Stimulated activated memory B cell treated with anti-CD40 and anti-IgM and Interleukin-4, amounts not matched to agents 10 μg/mL and 1 μg/mL and 100 μg/mL, for 72 hours (primary cell): ENCODE results near the gene OR13C9.
"Not testable (repeated sequence)": the region's sequence is repeated elsewhere in the genome, so short reads cannot be mapped to it uniquely, and the experiment has no call there.

Experiments used
- ATAC-seq: fragments of 150-1000 bp; cut with Tn5 transposase; 2 replicates; pipeline ENCODE4 v1.10.0; 2021
- H3K27ac Mint-ChIP-seq: one replicate; pipeline ENCODE4 v1.8.0; 2022; ENCODE audit warnings: mild to moderate bottlenecking, mixed read lengths
- H3K27me3 Mint-ChIP-seq: one replicate; pipeline ENCODE4 v1.8.0; 2022; ENCODE audit warnings: mixed read lengths
- H3K36me3 Mint-ChIP-seq: one replicate; pipeline ENCODE4 v1.8.0; 2022; ENCODE audit warnings: mixed read lengths
- H3K4me1 Mint-ChIP-seq: one replicate; pipeline ENCODE4 v1.8.0; 2022; ENCODE audit warnings: mixed read lengths
- H3K4me3 Mint-ChIP-seq: one replicate; pipeline ENCODE4 v1.8.0; 2022; ENCODE audit warnings: mild to moderate bottlenecking, moderate library complexity, mixed read lengths
- H3K9me3 Mint-ChIP-seq: one replicate; pipeline ENCODE4 v1.8.0; 2022; ENCODE audit warnings: mixed read lengths

The OR13C9 gene, protein sequence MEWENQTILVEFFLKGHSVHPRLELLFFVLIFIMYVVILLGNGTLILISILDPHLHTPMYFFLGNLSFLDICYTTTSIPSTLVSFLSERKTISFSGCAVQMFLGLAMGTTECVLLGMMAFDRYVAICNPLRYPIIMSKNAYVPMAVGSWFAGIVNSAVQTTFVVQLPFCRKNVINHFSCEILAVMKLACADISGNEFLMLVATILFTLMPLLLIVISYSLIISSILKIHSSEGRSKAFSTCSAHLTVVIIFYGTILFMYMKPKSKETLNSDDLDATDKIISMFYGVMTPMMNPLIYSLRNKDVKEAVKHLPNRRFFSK

DNA sequence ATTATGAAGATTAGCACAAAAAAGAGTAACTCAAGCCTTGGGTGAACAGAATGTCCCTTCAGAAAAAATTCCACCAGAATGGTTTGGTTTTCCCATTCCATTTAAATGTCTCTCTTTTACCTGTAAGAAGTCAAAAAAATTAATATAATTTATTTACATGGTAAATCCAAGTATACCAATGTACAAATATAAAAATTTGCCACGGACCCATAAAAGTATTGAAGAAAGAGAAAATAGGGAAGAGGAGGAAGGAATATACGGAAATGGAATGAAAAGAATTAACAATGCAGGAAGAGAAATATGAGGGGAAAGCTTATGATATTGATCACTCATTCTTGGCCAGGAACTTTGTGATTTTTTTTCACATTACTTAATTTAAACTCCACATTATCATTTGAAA, at the start of gene OR13C9:
Gene OR13C9, minus strand, starts transcription at position 101 of the 400 bp plus-strand sequence. Its CDS starts 0 bp downstream, at position 101.
- Mint-ChIP-seq H3K36me3 (no peaks in the 10 kb centered on the region), H3K4me1 (no peaks in the 10 kb centered on the region), H3K27me3 (peaks cover 3% of the 10 kb centered on the region), H3K27ac (no peak within 1 kb of the TSS), H3K4me3 (no peak within 1 kb of the TSS), H3K9me3 (peaks cover 2% of the 10 kb centered on the region)
- no peak for ATAC-seq

DNA sequence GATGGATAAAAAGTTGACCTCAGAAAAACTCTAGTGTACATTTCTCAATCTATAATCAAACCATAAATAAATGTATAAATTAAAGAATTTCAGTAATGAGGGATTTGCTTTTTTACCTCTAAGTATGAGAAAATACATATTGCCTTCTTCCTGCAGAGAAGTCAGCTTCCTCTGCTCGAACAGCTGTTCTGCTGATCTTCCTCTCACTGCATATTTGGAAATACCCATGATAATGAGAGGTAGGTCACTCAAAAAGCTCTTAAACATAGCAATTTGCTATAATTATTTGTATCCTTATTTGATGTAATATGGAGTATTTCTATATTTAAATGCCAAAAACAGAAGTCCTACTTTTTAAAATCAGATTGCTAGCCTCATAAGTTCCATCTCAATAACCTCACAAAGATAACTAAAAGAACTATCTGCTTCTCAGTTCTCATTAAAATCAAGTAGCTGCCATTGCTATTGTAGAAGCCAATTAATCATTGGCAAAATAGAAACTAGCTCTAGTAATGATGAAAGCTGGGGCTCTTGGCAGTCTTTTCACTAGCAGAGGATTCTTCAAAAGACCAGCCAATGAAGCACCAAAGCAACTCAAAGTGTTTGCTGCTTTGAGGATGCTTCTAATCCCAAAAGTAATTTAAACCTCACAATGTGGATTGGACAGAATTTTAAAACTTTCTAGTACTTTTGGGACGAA, 40.6 kb upstream of the OR13C9 start:
- ATAC-seq: no peak
- H3K9me3 Mint-ChIP-seq: no peaks in the 10 kb centered on the region
- H3K4me1 Mint-ChIP-seq: no peaks in the 10 kb centered on the region
- no peak overlapping the region for H3K4me3 Mint-ChIP-seq
- H3K36me3 Mint-ChIP-seq: no peaks in the 10 kb centered on the region
- H3K27me3 Mint-ChIP-seq: no peaks in the 10 kb centered on the region
- no peak overlapping the region for H3K27ac Mint-ChIP-seq

DNA sequence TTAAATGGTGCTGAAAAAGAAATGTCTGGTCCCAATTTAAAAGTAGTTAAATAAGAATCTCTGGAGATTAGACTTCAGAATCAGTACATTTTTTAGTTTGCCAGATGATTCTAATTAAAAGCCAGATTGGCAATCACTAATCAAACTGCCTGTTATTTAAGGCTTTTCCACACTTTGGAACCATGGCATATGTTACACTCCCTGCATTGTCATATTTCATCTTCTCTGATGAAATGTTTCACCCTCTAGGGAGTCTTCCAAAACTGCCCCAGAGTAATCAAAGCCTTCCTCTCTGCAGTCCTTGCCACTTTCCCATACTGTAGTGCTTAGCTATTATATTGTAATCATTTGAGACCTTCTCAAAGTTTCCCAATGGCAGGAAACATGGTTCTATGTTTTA, 17.5 kb upstream of the OR13C9 start:
- ATAC-seq: no peak
- Mint-ChIP-seq H3K4me1 (no peaks in the 10 kb centered on the region), H3K4me3 (no peak overlapping the region), H3K27me3 (no peaks in the 10 kb centered on the region), H3K9me3 (peaks cover 13% of the 10 kb centered on the region), H3K36me3 (peaks cover 6% of the 10 kb centered on the region), H3K27ac (no peak overlapping the region)

DNA sequence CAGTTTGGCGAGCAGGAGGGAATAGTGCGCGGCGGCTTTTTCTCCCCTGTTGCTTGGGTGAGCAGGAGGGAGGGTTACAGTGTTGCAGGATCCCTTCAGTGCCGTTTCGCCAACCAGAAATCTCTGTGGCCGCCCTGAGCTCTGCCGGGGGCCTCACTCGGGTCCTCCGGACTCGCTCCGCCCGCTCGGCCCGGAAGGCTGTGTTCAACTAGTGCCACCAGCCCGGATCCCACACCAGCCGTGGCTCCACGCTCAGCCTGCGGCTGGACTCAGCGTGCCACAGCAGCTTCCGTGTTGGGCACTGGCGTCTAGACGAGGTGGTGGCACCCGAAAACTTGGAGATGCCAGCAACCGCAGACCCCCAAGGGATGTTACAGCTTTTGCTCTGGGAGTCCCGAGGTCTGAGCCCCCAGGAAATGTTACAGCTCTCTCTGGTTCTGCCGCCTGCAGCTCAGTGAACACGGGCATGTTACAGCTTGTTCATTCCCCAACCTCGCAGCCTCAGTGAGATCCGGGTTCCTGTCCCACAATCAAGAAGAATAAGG, 16.0 kb upstream of the OR13C9 start:
- H3K27me3 Mint-ChIP-seq: no peaks in the 10 kb centered on the region
- H3K9me3 Mint-ChIP-seq: peaks cover 6% of the 10 kb centered on the region
- H3K36me3 Mint-ChIP-seq: peaks cover 6% of the 10 kb centered on the region
- H3K4me1 Mint-ChIP-seq: no peaks in the 10 kb centered on the region
- H3K4me3 Mint-ChIP-seq: no peak overlapping the region
- H3K27ac Mint-ChIP-seq: no peak overlapping the region
- ATAC-seq: no peak

DNA sequence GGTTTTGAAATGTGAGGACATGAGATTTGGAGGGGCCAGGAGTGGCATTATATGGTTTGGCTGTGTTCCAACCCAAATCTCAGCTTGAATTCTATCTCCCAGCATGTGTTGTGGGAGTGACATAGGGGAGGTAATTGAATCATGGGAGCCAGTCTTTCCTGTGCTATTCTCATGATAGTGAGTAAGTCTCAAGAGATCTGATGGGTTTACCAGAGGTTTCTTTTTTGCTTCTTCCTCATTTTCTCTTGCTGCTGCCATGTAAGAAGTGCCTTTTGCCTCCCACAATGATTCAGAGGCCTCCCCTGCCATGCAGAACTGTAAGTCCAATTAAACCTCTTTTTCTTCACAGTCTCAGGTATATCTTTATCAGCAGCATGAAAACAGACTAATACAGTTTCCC, 8.0 kb upstream of the OR13C9 start:
- H3K9me3 Mint-ChIP-seq: peaks cover 13% of the 10 kb centered on the region

DNA sequence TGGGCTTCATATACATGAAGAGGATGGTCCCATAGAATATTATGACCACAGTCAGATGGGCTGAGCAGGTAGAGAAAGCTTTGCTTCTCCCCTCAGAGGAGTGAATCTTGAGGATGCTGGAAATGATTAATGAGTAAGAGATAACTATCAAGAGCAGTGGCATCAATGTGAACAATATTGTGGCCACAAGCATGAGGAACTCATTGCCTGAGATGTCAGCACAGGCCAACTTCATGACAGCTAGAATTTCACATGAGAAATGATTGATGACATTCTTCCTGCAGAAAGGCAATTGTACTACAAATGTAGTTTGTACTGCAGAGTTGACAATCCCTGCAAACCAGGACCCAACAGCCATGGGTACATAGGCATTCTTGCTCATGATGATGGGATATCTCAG, 586 bp downstream of the OR13C9 start:
- ATAC-seq: no peak
- Mint-ChIP-seq H3K4me3 (no peak overlapping the region), H3K36me3 (no peaks in the 10 kb centered on the region), H3K27ac (no peak overlapping the region), H3K9me3 (peaks cover 2% of the 10 kb centered on the region), H3K4me1 (no peaks in the 10 kb centered on the region), H3K27me3 (peaks cover 9% of the 10 kb centered on the region)

More for the DNA sequence above, 8.0 kb upstream of the OR13C9 start:
- H3K27ac Mint-ChIP-seq, ATAC-seq, H3K27me3 Mint-ChIP-seq, H3K4me1 Mint-ChIP-seq, H3K4me3 Mint-ChIP-seq, H3K36me3 Mint-ChIP-seq: not testable (repeated sequence)

DNA sequence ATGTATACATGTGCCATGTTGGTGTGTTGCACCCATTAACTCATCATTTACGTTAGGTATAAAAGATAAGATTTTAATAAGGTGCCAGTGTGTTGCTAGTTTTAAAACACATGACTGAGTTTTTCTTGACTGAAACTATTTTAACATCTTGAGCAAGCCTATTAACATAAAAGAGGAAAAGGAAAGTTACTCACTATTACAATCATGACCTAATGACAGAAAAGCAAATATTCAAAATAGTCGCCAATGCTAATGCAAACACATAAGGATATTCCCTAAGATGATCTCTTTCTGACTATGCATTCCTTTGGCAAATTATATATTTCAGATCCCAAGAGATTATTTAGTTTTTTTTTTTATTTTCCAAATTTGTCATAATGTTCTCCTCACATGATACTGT, 6.8 kb downstream of the OR13C9 start:
- Mint-ChIP-seq H3K9me3 (peaks cover 2% of the 10 kb centered on the region), H3K27ac (no peak overlapping the region), H3K27me3 (peaks cover 9% of the 10 kb centered on the region), H3K4me1 (no peaks in the 10 kb centered on the region), H3K36me3 (no peaks in the 10 kb centered on the region), H3K4me3 (no peak overlapping the region)
- ATAC-seq: no peak

DNA sequence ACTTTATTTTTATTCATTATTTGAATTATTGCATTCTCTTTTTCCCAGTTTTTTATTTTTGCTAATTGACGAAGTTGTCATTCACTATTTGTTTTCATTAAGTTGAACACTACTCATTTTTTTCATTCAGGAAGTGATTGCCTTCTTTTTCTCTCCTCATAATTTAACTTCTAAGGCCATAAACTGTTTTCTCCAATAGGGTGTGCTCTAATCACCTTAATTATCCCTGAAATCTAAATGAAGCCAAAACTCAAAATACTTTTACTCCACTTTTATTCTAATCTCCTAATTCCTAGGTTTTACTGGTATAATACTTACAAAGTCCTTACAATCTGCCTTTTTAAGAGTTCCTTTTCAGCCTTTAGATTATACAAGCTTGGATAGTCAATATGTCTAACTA, 9.7 kb downstream of the OR13C9 start:
- Mint-ChIP-seq H3K36me3 (no peaks in the 10 kb centered on the region), H3K9me3 (no peaks in the 10 kb centered on the region), H3K4me1 (no peaks in the 10 kb centered on the region), H3K27ac (no peak overlapping the region), H3K4me3 (no peak overlapping the region), H3K27me3 (peaks cover 8% of the 10 kb centered on the region)
- no peak for ATAC-seq

DNA sequence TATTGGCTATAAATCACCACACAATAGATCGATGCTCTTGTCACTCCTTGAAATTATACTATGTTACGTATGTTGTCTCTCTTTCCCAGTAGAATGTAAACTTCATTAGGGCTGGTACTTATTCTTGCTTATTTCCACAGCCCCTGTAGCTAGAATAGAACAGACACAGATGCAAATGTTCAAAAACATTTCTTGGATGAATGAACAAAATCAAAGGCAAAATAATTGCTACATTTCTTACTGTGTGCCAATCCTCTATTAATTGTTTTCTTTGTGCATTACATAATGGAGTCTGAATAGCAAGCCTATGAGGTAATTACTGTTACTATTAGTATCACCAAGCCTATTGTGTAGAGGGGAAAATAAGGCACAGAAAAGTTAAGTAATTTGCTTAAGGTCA, 11.9 kb downstream of the OR13C9 start:
- Mint-ChIP-seq H3K27me3 (no peaks in the 10 kb centered on the region), H3K4me1 (no peaks in the 10 kb centered on the region), H3K4me3 (no peak overlapping the region), H3K36me3 (no peaks in the 10 kb centered on the region), H3K27ac (no peak overlapping the region), H3K9me3 (no peaks in the 10 kb centered on the region)
- ATAC-seq: no peak

DNA sequence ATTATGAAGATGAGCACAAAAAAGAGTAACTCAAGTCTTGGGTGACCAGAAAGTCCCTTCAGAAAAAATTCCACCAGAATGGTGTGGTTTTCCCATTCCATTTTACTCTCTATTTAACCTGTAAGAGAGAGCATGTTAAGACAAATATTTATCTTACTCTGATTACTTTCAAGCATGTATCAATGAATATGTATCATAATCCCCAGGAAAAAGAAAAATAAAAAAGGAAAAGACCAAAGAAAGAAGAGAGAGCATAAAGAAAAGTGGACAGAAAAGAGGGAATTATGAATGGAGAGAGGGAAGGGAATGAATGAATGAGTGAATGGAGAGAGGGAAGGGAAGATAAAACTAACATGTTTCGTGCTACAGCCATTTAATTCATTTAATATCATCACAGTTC, 12.5 kb downstream of the OR13C9 start, which contains the start of gene OR13C2:
Gene OR13C2, minus strand, starts transcription at position 101 of the 400 bp plus-strand sequence. Its CDS starts 0 bp downstream, at position 101.
- not testable (repeated sequence) for H3K36me3 Mint-ChIP-seq, ATAC-seq, H3K4me1 Mint-ChIP-seq, H3K9me3 Mint-ChIP-seq, H3K4me3 Mint-ChIP-seq, H3K27me3 Mint-ChIP-seq, H3K27ac Mint-ChIP-seq

DNA sequence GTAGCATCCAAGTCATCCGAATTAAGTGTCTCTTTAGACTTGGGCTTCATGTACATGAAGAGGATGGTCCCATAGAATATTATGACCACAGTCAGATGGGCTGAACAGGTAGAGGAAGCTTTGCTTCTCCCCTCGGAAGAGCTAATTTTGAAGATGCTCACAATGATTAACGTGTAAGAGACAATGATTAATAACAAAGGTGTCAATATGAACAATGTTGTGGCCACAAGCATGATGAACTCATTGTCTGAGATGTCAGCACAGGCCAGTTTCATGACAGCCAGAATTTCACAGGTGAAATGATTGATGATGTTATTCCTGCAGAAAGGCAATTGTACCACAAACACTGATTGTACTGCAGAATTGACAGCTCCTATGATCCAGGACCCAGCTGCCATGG, 13.2 kb downstream of the OR13C9 start:
- H3K27me3 Mint-ChIP-seq: no peaks in the 10 kb centered on the region
- no peaks in the 10 kb centered on the region for H3K9me3 Mint-ChIP-seq
- no peaks in the 10 kb centered on the region for H3K36me3 Mint-ChIP-seq
- no peaks in the 10 kb centered on the region for H3K4me1 Mint-ChIP-seq
- H3K27ac Mint-ChIP-seq: no peak overlapping the region
- no peak overlapping the region for H3K4me3 Mint-ChIP-seq
- ATAC-seq: no peak

DNA sequence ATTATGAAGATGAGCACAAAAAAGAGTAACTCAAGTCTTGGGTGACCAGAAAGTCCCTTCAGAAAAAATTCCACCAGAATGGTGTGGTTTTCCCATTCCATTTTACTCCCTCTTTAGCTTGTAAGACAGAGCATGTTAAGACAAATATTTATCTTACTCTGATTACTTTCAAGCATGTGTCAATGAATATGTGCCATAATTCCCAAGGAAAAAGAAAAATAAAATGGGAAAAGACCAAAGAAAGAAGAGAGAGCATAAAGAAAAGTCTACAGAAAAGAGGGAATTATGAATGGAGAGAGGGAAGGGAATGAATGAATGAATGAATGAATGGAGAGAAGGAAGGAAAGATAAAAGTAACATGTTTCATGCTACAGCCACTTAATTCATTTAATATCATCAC, 18.7 kb downstream of the OR13C9 start, which contains the start of gene OR13C5:
Gene OR13C5, minus strand, starts transcription at position 101 of the 400 bp plus-strand sequence. Its CDS starts 0 bp downstream, at position 101.
- not testable (repeated sequence) for H3K4me1 Mint-ChIP-seq, H3K27me3 Mint-ChIP-seq, ATAC-seq, H3K4me3 Mint-ChIP-seq, H3K27ac Mint-ChIP-seq, H3K9me3 Mint-ChIP-seq, H3K36me3 Mint-ChIP-seq

DNA sequence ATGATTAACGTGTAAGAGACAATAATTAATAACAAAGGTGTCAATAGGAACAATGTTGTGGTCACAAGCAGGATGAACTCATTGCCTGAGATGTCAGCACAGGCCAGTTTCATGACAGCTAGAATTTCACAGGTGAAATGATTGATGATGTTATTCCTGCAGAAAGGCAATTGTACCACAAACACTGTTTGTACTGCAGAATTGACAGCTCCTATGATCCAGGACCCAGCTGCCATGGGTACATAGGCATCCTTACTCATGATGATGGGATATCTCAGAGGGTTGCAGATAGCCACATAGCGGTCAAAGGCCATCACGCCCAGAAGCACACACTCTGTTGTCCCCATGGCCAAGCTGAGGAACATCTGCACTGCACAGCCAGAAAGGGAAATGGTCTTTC, 19.3 kb downstream of the OR13C9 start:
- H3K4me1 Mint-ChIP-seq, H3K9me3 Mint-ChIP-seq, H3K27ac Mint-ChIP-seq, H3K27me3 Mint-ChIP-seq, H3K36me3 Mint-ChIP-seq, H3K4me3 Mint-ChIP-seq: not testable (repeated sequence)
- ATAC-seq: peak; percentile 36

DNA sequence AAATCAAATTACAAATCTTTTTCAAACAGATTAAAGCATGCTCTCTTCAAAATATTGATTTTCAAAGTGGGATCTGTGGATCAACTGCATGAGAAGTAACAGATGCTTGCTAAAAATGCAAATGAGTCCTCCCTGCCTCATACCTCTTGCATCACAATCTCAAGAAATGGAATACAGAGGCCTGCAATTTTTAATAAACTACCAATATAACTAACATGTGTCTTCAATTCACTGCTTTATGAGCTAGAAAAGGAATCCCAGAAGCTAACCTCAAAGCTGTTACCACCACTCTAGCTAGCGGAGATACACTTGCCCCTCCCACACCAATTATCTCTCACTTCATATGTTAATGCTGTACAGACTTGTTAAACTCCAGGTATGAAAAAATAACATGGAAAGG, 28.4 kb downstream of the OR13C9 start:
- Mint-ChIP-seq H3K9me3 (peaks cover 8% of the 10 kb centered on the region), H3K27ac (no peak overlapping the region), H3K4me3 (no peak overlapping the region), H3K4me1 (no peaks in the 10 kb centered on the region), H3K36me3 (no peaks in the 10 kb centered on the region), H3K27me3 (no peaks in the 10 kb centered on the region)
- no peak for ATAC-seq

DNA sequence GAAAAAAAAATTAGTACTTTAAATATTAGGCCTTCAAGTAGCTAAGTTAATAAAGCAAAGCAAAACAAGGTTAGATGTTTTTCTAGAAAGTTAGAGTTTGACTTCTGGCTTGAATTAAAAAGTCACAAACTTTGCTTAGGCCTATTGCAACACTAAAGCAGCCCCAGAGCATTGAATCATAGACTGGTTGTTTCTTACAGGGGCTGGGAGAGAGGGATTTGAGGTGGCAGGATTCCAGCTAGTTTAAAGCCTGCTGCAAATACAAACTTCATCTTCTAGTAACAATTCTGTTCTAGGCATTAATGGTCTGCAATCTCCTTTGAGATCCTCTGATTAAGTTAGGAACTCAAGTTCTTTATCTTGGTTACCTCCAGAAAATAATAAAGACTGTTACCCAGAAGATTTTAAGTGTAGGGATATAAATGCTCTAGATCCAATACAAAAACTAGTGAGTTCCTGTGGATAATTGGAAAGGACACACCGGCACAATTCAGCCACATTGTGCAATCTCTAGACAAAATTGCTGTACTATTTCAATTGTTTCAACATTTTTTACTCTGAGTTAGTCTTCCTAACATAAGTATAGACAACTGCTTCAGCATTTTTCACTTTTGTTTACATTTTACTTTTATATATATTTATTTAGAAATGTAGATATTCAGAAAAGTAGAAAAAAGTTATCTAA, 31.4 kb downstream of the OR13C9 start:
- H3K27me3 Mint-ChIP-seq: no peaks in the 10 kb centered on the region
- no peaks in the 10 kb centered on the region for H3K36me3 Mint-ChIP-seq
- H3K9me3 Mint-ChIP-seq: no peaks in the 10 kb centered on the region
- no peak overlapping the region for H3K4me3 Mint-ChIP-seq
- H3K27ac Mint-ChIP-seq: no peak overlapping the region
- ATAC-seq: no peak
- H3K4me1 Mint-ChIP-seq: no peaks in the 10 kb centered on the region
